ENCODE data around the gene TSPAN11. TPM values are rescaled to one million over a fixed set of nuclear protein-coding genes. Genes with fewer than 3 reads are reported as not detected.
A peak's percentile ranks its signal among the peaks of the same experiment; 100 is the strongest.
"Not testable (repeated sequence)": the region's sequence is repeated elsewhere in the genome, so short reads cannot be mapped to it uniquely, and the experiment has no call there.

Gene TSPAN11
- total and polyA plus RNA-seq, 2 of the 4 experiments (the other 2 are of a cell fraction): 0.18 to 0.26 TPM

- TF ChIP-seq SMC3 (IDR thresholded peaks at IDR 0.05; ENCODE audit: low read depth, low read length): peak; percentile 7; the same call in 1 of the 2 replicates
Measured at GRCh38 chr12:31011746-31012566, 85.4 kb downstream of the TSPAN11 start (continued).

DNA sequence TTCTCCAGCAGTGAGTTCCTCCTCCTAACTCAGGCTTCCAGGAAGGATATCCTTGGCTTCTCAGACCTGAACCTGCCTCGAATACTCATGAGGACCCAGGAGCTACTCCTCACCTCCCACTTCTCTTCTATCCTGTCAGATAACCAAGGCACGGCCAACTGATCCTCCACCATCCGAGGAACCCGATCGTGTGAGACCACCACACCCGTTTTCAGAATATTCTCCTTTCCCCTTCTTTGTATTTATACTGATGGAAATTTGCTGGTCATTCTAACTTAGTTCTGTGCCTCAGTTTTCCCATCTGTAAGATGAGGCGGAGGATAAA, 86.0 kb downstream of the TSPAN11 start:
- CTCF ChIA-PET; H3K56ac ChIP-seq (ENCODE audit: extremely low read depth, insufficient read depth, low read length); POLR2A ChIA-PET (ENCODE audit: unreplicated experiment); H3K79me1 ChIP-seq (ENCODE audit: low read depth in 1 of 2, low read length in 2 of 2); H4K5ac ChIP-seq (ENCODE audit: low read depth, low read length); in situ Hi-C loops (cut with MboI; ENCODE audit: low sequenced_read_pairs); H2AK5ac ChIP-seq (ENCODE audit: low read depth, low read length); dilution Hi-C loops (cut with HindIII; ENCODE audit: low sequenced_read_pairs, unreplicated experiment); H4K8ac ChIP-seq (ENCODE audit: low read depth in 2 of 2, low read length in 2 of 2); H3K23ac ChIP-seq (ENCODE audit: low read depth, low read length); ATAC-seq (ENCODE audit: low read depth); H2AK9ac ChIP-seq (replicated peaks; ENCODE audit: low read depth, low read length, poor library complexity); H2AFZ ChIP-seq (replicated peaks; ENCODE audit: low read length, poor library complexity); H3K4me1 ChIP-seq (ENCODE audit: control insufficient read depth, insufficient read depth, low read length); H3K4ac ChIP-seq (ENCODE audit: low read depth, low read length); H2BK5ac ChIP-seq (ENCODE audit: low read depth, low read length, poor library complexity, severe bottlenecking); H3K27ac ChIP-seq (ENCODE audit: insufficient read depth, low read length); H3K4me3 ChIP-seq (ENCODE audit: insufficient read depth, low read depth, low read length); H4K20me1 ChIP-seq (ENCODE audit: insufficient read depth, low read length); H3K9me3 ChIP-seq (ENCODE audit: control insufficient read depth, insufficient read depth, low read length); H3K36me3 ChIP-seq (ENCODE audit: control insufficient read depth, insufficient read depth, low read length); H3K4me2 ChIP-seq (ENCODE audit: low read depth, low read length); H3K9ac ChIP-seq (ENCODE audit: low read depth, low read length); BruUV-seq (replicated peaks); H2BK120ac ChIP-seq (ENCODE audit: low read depth, low read length); H2BK15ac ChIP-seq (ENCODE audit: low read depth, low read length); H3K9me1 ChIP-seq (ENCODE audit: insufficient read depth, low read length); H3K14ac ChIP-seq (replicated peaks; ENCODE audit: low read depth, low read length); DNase-seq; intact Hi-C loops (cut with micrococcal nuclease); H4K91ac ChIP-seq (ENCODE audit: insufficient read depth, low read depth, low read length); H2BK20ac ChIP-seq (ENCODE audit: low read depth, low read length); H3K18ac ChIP-seq (ENCODE audit: low read depth, low read length): not testable (repeated sequence)
- H3K27me3 ChIP-seq (ENCODE audit: control insufficient read depth, insufficient read depth, low read length): peaks cover 10% of the 10 kb centered on the region; the same call in 1 of the 2 replicates
- WGBS, 2 experiments (ENCODE audit: extremely low coverage in 2 of 2, insufficient read length in 1 of 2): no CpG with 5 or more reads among the region's 7 CpGs

Data from IMR-90 (cell line).